GM19023 (cell line): ENCODE results near the gene PABPC1L.
A peak's percentile ranks its signal among the peaks of the same experiment; 100 is the strongest.
"Not testable (repeated sequence)": the region's sequence is repeated elsewhere in the genome, so short reads cannot be mapped to it uniquely, and the experiment has no call there.

Experiments used
- ATAC-seq: cut with Tn5 transposase; IDR thresholded peaks from one replicate; pipeline ENCODE4 v1.9.1; 2021; ENCODE audit warnings: mild to moderate bottlenecking, moderate library complexity; ENCODE audit not compliant: unreplicated experiment

Gene PABPC1L

GRCh38 chr20:44909872-44910689 lies at the start of gene PABPC1L:
TSS of gene PABPC1L (plus strand) at chr20:44910060. CDS start at chr20:44910144, 84 bp downstream.
- ATAC-seq: peak; percentile 88

- ATAC-seq: no peak
Observed at GRCh38 chr20:44861531-44862006, 48.3 kb upstream of the PABPC1L start.

- ATAC-seq: no peak
Observed at GRCh38 chr20:44862286-44862685, 47.6 kb upstream of the PABPC1L start.

- not testable (repeated sequence) for ATAC-seq
Observed at GRCh38 chr20:44863365-44864084, 46.3 kb upstream of the PABPC1L start.

- ATAC-seq: not testable (repeated sequence)
Observed at GRCh38 chr20:44864493-44864892, 45.4 kb upstream of the PABPC1L start.

GRCh38 chr20:44866703-44867335 lies 43.0 kb upstream of the PABPC1L start:
- ATAC-seq: no peak

GRCh38 chr20:44869471-44869870 lies 40.4 kb upstream of the PABPC1L start:
- ATAC-seq: no peak

GRCh38 chr20:44882360-44882759 lies 27.5 kb upstream of the PABPC1L start:
- ATAC-seq: not testable (repeated sequence)

- no peak for ATAC-seq
Observed at GRCh38 chr20:44883214-44883902, 26.5 kb upstream of the PABPC1L start.

- ATAC-seq: no peak
Observed at GRCh38 chr20:44884907-44885391, 24.9 kb upstream of the PABPC1L start.

GRCh38 chr20:44885392-44886265 lies 24.2 kb upstream of the PABPC1L start, which contains the start of gene YWHAB:
TSS of gene YWHAB (plus strand) at chr20:44885705. CDS start at chr20:44901534, 15,829 bp downstream.
- peak; percentile 95 for ATAC-seq

GRCh38 chr20:44886266-44886651 lies 23.6 kb upstream of the PABPC1L start:
- no peak for ATAC-seq

- ATAC-seq: no peak
Observed at GRCh38 chr20:44886828-44887227, 23.0 kb upstream of the PABPC1L start.

GRCh38 chr20:44887466-44887865 lies 22.4 kb upstream of the PABPC1L start:
- ATAC-seq: no peak

- ATAC-seq: no peak
Observed at GRCh38 chr20:44888226-44889103, 21.4 kb upstream of the PABPC1L start.

GRCh38 chr20:44891826-44892225 lies 18.0 kb upstream of the PABPC1L start:
- ATAC-seq: no peak

- ATAC-seq: no peak
Observed at GRCh38 chr20:44894959-44895358, 14.9 kb upstream of the PABPC1L start.

GRCh38 chr20:44896583-44896982 lies 13.3 kb upstream of the PABPC1L start:
- no peak for ATAC-seq

- no peak for ATAC-seq
Observed at GRCh38 chr20:44897133-44897532, 12.7 kb upstream of the PABPC1L start.
